Common myeloid progenitor, CD34-positive (primary cell): Measurements from ENCODE around the gene MAFB.

Source experiments
- CTCF ChIA-PET: fragments of 350-600 bp; sonication (Branson Sonifier 250); formaldehyde crosslinking; loops from one replicate; lab custom pipeline; 2021; ENCODE audit warnings: antibody characterized with exemption; lab: Charles Lee
- POLR2A ChIA-PET: fragments of 350-600 bp; sonication (Branson Sonifier 250); formaldehyde crosslinking; loops from one replicate; lab custom pipeline; 2021; ENCODE audit warnings: antibody characterized with exemption; lab: Charles Lee
- DNase-seq, 3 donors: peaks; one replicate each; pipeline versions ENCODE4 v3.0.0 to v3.0.0-alpha.2; 2013
- H3K27ac ChIP-seq, 2 experiments: 1 replicate in 1 of 2; 2 replicates in 1 of 2; pipeline ENCODE4 v1.7.0; 2013; ENCODE audit warnings: inconsistent platforms in 2 of 2, low read length in 2 of 2, mild to moderate bottlenecking in 2 of 2, low read depth in 1 of 2, moderate library complexity in 1 of 2; ENCODE audit not compliant: severe bottlenecking in 2 of 2, insufficient read depth in 1 of 2, poor library complexity in 1 of 2
- H3K27me3 ChIP-seq, 5 experiments: replicated peaks in 2 of 5; 1 replicate in 3 of 5; 2 replicates in 2 of 5; pipeline versions ENCODE4 v1.6.1 to v1.7.0; 2013; ENCODE audit warnings: low read length in 4 of 5, mild to moderate bottlenecking in 2 of 5, moderate library complexity in 2 of 5, inconsistent platforms in 1 of 5; ENCODE audit not compliant: insufficient read depth in 5 of 5, control insufficient read depth in 4 of 5
- H3K36me3 ChIP-seq, 4 experiments: 1 replicate in 2 of 4; 2 replicates in 2 of 4; pipeline versions ENCODE4 v1.6.1 to v1.7.0; 2013; ENCODE audit warnings: low read length in 3 of 4, control low read depth in 1 of 4, mild to moderate bottlenecking in 1 of 4; ENCODE audit not compliant: control insufficient read depth in 4 of 4, insufficient read depth in 4 of 4
- H3K4me1 ChIP-seq, 4 experiments: 1 replicate in 3 of 4; 2 replicates in 1 of 4; pipeline versions ENCODE4 v1.6.1 to v1.7.1; 2013; ENCODE audit warnings: low read length in 3 of 4, mild to moderate bottlenecking in 3 of 4, control low read depth in 1 of 4, inconsistent platforms in 1 of 4, moderate library complexity in 1 of 4; ENCODE audit not compliant: control insufficient read depth in 4 of 4, insufficient read depth in 4 of 4; ENCODE audit errors: control extremely low read depth in 1 of 4
- H3K4me3 ChIP-seq, 7 experiments: 1 replicate in 4 of 7; 2 replicates in 3 of 7; pipeline versions ENCODE4 v1.5.1 to v1.7.0; 2013; ENCODE audit warnings: mild to moderate bottlenecking in 7 of 7, low read length in 6 of 7, moderate library complexity in 6 of 7, inconsistent platforms in 2 of 7, low read depth in 2 of 7, control low read depth in 1 of 7; ENCODE audit not compliant: insufficient read depth in 4 of 7, control insufficient read depth in 1 of 7; ENCODE audit errors: extremely low read depth in 1 of 7
- H3K9me3 ChIP-seq, 5 experiments: 1 replicate in 4 of 5; 2 replicates in 1 of 5; pipeline versions ENCODE4 v1.6.1 to v1.7.1; 2013; ENCODE audit warnings: low read length in 4 of 5, mild to moderate bottlenecking in 2 of 5, inconsistent platforms in 1 of 5, low read depth in 1 of 5, moderate library complexity in 1 of 5; ENCODE audit not compliant: control insufficient read depth in 4 of 5, insufficient read depth in 2 of 5; ENCODE audit errors: control extremely low read depth in 1 of 5
- WGBS: methylation state at CpG from one replicate; pipeline ENCODE4 v1.1.5; 2013; ENCODE audit not compliant: insufficient coverage; 5-methylcytosine and 5-hydroxymethylcytosine counted together

MAFB gene

GRCh38 chr20:40641202-40641601 lies 47.8 kb downstream of the MAFB start:
- peaks cover 0 to 4% (median under 1%) of the 10 kb centered on the region in 4 experiments for H3K4me1 ChIP-seq
- no peak overlapping the region for H3K4me3 ChIP-seq
- POLR2A ChIA-PET: no interaction called here
- H3K9me3 ChIP-seq: no peaks in the 10 kb centered on the region
- 50% methylated on average over 2 of the region's 2 CpGs for whole genome bisulfite sequencing
- no peak overlapping the region for H3K27ac ChIP-seq
- DNase-seq: no peak
- CTCF ChIA-PET: no interaction called here
- no peaks in the 10 kb centered on the region for H3K36me3 ChIP-seq
- peaks cover 0 to 3% (median 0%) of the 10 kb centered on the region in 5 experiments for H3K27me3 ChIP-seq

DNA sequence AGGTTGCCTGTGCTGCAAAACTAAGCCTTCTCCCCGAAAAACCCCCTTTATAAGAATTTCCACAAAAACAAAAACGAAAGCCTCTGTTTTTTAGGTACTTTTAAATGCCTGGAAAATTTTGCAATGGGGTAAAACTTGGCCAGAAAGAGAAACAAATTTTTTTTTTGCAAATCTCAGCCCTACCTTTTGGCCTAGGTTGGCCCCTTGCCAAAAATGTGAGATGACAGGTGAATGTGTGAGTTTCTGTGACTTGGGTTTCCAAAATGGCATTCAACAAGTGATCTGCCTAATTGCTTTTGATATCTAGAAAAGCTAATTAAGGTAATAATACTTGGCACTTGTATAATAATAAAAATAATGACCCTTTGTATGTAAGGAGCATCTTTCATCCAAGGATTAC lies 48.4 kb downstream of the MAFB start:
- Histone ChIP-seq H3K27me3 (peaks cover 0 to 4% (median 0%) of the 10 kb centered on the region in 5 experiments), H3K4me1 (no peaks in the 10 kb centered on the region), H3K36me3 (no peaks in the 10 kb centered on the region), H3K27ac (no peak overlapping the region), H3K9me3 (no peaks in the 10 kb centered on the region), H3K4me3 (no peak overlapping the region)
- ChIA-PET CTCF (no interaction called here), POLR2A (no interaction called here)
- no peak for DNase-seq
- no CpG with 5 or more reads among the region's 2 CpGs for WGBS

DNA sequence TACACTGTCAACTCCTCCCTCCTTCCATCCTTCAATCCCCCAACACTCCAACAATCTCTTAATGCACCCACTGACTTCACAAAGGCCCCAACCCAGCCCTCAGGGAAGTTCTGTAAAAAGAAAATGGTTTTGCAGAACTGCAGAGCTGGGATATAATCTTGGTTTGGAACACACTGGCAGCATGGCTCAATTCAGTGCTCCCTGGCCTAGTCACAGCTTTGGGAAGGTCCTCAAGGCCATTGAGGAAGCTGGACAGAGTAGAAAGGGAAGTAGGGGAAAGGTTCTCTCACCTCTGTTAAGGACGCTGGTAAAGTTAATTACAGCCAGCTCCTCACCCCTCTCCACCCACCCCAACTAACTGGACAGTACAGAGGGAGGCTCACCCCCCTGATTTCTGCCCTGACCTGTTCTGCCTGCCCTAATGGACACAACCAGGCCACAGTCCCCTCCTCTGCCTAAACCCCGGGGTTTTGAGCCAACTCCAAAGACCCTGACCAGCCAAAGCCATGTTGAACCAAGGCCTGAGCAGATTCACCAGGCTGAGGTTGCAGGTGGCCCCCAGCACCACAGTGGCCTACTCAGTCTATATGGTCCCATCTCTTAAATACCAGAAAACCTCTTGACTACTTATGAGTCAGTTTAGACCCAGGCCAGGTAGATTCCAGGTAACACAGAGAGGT lies 49.2 kb downstream of the MAFB start:
- ChIA-PET CTCF (no interaction called here), POLR2A (interaction anchor here (0.6 kb wide), 1 partner anchor 239 kb away, joined by 4 read pairs; no protein-coding TSS in a partner anchor)
- no peaks in the 10 kb centered on the region for H3K36me3 ChIP-seq
- no peak for DNase-seq
- H3K27ac ChIP-seq: no peak overlapping the region
- no peaks in the 10 kb centered on the region for H3K9me3 ChIP-seq
- H3K4me1 ChIP-seq: no peaks in the 10 kb centered on the region
- 94% methylated on average over 2 of the region's 2 CpGs for WGBS
- peaks cover 0 to 8% (median 0%) of the 10 kb centered on the region in 5 experiments for H3K27me3 ChIP-seq
- no peak overlapping the region for H3K4me3 ChIP-seq

DNA sequence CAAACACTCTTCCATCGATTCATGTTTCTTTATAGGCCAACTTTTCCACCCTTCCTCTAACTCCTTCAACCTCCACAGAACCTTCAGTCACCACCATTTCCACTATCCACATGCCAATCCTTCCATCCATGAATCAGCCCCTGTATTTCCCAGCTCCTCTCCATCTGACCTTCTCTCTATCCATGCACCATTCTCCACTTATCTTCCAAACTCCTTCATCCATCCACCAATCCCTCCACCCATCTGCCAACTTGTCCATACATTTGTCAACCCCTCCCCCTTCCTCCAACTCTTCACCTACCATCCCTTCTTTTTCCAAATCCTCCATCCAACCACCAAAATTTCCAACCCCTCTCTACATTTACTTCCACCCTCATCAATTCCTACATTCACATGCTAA lies 49.9 kb downstream of the MAFB start:
- H3K9me3 ChIP-seq: no peaks in the 10 kb centered on the region
- ChIA-PET POLR2A (no interaction called here), CTCF (no interaction called here)

DNA sequence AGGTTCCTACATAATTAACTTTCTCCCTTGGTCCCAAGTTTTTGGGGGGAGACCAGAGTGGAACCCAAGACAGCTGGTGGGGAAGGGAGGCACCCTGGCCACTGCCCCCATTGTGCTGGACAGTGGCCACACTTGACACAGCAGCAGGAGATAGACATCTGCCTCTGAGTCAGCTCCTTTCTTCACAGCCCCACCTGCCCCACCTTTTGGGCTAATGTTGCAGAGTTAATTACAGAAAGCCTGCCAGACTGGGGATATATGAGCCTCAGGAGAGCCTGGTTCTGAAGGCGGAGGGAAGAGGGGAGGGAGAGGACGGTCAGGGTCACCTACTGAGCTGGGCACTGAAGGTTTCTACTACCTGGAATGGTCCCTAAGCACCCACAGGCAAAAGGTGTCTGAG lies 50.6 kb downstream of the MAFB start:
- Histone ChIP-seq H3K27me3 (peaks cover 0 to 12% (median 2%) of the 10 kb centered on the region in 5 experiments), H3K4me1 (no peaks in the 10 kb centered on the region), H3K4me3 (no peak overlapping the region), H3K27ac (no peak overlapping the region), H3K9me3 (no peaks in the 10 kb centered on the region), H3K36me3 (no peaks in the 10 kb centered on the region)
- DNase-seq: no peak
- 93% methylated on average over 2 of the region's 2 CpGs for WGBS
- ChIA-PET CTCF (no interaction called here), POLR2A (no interaction called here)

More for the DNA sequence above, 49.9 kb downstream of the MAFB start:
- no peak for DNase-seq
- 64% methylated on average over 1 of the region's 1 CpG for WGBS
- Histone ChIP-seq H3K27me3 (peaks cover 0 to 9% (median 0%) of the 10 kb centered on the region in 5 experiments), H3K36me3 (no peaks in the 10 kb centered on the region), H3K4me3 (no peak overlapping the region), H3K27ac (no peak overlapping the region), H3K4me1 (no peaks in the 10 kb centered on the region)

- Histone ChIP-seq H3K36me3 (no peaks in the 10 kb centered on the region), H3K4me3 (no peak overlapping the region), H3K27me3 (peaks cover 0 to 14% (median 2%) of the 10 kb centered on the region in 5 experiments), H3K27ac (no peak overlapping the region), H3K4me1 (no peaks in the 10 kb centered on the region), H3K9me3 (no peaks in the 10 kb centered on the region)
- ChIA-PET POLR2A (no interaction called here), CTCF (no interaction called here)
- no peak for DNase-seq
- WGBS: 97% methylated on average over 3 of the region's 3 CpGs
Observed at GRCh38 chr20:40637176-40637575, 51.9 kb downstream of the MAFB start.

DNA sequence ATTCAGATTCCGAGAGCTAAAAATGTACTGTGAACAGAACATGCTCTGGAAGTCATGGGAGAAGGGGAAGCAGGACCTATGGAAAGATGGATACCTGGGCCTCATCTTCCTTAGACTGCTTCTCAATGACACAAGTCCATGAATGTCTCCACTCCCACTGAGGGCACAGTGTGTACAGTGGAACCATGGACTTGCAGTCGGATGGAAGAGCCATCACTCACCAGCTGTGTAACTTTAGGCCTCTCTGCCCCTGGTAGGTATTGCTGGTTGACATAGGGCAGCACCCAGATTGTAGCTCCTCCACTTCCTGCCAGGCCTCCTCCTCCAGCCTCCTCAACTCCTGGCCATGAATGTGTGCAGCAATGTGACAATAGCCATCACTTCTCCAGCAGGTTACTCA lies 52.5 kb downstream of the MAFB start:
- WGBS: 100% methylated on average over 2 of the region's 2 CpGs

More for the DNA sequence above, 52.5 kb downstream of the MAFB start:
- Histone ChIP-seq H3K4me3 (no peak overlapping the region), H3K9me3 (no peaks in the 10 kb centered on the region), H3K27me3 (peaks cover 0 to 14% (median 2%) of the 10 kb centered on the region in 5 experiments), H3K27ac (no peak overlapping the region), H3K4me1 (no peaks in the 10 kb centered on the region), H3K36me3 (no peaks in the 10 kb centered on the region)
- ChIA-PET CTCF (no interaction called here), POLR2A (no interaction called here)
- no peak for DNase-seq
